ENCODE measurements around the gene KCMF1.

KCMF1 gene

GRCh38 chr2:85032621-85033020 is 61.7 kb downstream of the KCMF1 start:
- TF ChIP-seq, protein P1, sequence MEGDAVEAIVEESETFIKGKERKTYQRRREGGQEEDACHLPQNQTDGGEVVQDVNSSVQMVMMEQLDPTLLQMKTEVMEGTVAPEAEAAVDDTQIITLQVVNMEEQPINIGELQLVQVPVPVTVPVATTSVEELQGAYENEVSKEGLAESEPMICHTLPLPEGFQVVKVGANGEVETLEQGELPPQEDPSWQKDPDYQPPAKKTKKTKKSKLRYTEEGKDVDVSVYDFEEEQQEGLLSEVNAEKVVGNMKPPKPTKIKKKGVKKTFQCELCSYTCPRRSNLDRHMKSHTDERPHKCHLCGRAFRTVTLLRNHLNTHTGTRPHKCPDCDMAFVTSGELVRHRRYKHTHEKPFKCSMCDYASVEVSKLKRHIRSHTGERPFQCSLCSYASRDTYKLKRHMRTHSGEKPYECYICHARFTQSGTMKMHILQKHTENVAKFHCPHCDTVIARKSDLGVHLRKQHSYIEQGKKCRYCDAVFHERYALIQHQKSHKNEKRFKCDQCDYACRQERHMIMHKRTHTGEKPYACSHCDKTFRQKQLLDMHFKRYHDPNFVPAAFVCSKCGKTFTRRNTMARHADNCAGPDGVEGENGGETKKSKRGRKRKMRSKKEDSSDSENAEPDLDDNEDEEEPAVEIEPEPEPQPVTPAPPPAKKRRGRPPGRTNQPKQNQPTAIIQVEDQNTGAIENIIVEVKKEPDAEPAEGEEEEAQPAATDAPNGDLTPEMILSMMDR (IDR thresholded peaks at IDR 0.05; ENCODE audit: extremely low read depth, insufficient read depth, missing control alignments): no peak
- in situ Hi-C loops (cut with MboI; ENCODE audit: low pct_unique_long_range_greater_than_20kb, low sequenced_read_pairs, unreplicated experiment): no loop called here
- DNase-seq (ENCODE audit: low spot score): no peak

DNA sequence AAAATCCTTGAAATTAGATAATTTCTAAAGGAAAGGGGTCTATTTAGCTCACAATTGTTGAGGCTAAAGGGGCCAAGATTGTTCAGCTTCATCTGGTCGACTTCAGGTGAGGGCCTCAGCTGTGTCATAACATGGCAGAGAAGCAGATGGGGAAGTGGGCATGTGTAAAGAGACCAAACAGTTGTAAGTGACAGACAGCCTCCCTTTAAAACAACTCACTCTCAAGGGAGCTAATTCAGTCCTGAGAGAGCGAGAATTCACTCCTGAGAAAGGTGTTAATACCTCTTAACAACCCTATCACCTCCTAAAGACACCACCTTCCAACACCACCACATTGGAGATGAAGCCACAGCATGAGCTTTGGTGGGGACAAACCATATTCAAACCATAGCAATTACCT is 62.4 kb downstream of the KCMF1 start:
- in situ Hi-C loops (cut with MboI; ENCODE audit: low pct_unique_long_range_greater_than_20kb, low sequenced_read_pairs, unreplicated experiment): no loop called here
- TF ChIP-seq, protein P1 (IDR thresholded peaks at IDR 0.05; ENCODE audit: extremely low read depth, insufficient read depth, missing control alignments): no peak
- no peak for DNase-seq (ENCODE audit: low spot score)

GRCh38 chr2:85034158-85034557 is 63.2 kb downstream of the KCMF1 start:
- TF ChIP-seq, protein P1 (IDR thresholded peaks at IDR 0.05; ENCODE audit: extremely low read depth, insufficient read depth, missing control alignments): no peak
- in situ Hi-C loops (cut with MboI; ENCODE audit: low pct_unique_long_range_greater_than_20kb, low sequenced_read_pairs, unreplicated experiment): no loop called here
- DNase-seq (ENCODE audit: low spot score): no peak

- DNase-seq (ENCODE audit: low spot score): no peak
- in situ Hi-C loops (cut with MboI; ENCODE audit: low pct_unique_long_range_greater_than_20kb, low sequenced_read_pairs, unreplicated experiment): no loop called here
- TF ChIP-seq, protein P1 (IDR thresholded peaks at IDR 0.05; ENCODE audit: extremely low read depth, insufficient read depth, missing control alignments): no peak
Measured at GRCh38 chr2:85037622-85038021, 66.7 kb downstream of the KCMF1 start.

DNA sequence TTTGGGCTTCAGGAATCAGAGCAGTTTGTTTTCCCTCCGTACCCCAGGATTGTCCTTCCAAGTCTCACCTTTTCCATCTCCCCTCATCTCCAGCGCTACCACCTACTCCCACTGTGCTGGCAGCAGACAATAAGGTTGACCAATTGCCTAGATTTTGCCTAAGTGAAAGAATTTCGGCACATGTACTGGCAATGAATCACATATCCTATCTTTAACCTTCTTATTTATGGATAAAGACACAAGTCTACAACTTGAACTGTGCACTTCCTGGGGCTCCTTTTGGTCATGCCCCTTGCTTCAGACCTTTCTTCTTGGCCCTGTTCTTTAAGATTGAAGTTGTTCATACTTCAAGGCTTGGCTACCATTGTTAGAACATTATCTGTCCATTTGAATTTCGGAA is 71.4 kb downstream of the KCMF1 start:
- TF ChIP-seq, protein P1 (IDR thresholded peaks at IDR 0.05; ENCODE audit: extremely low read depth, insufficient read depth, missing control alignments): no peak
- no peak for DNase-seq (ENCODE audit: low spot score)
- in situ Hi-C loops (cut with MboI; ENCODE audit: low pct_unique_long_range_greater_than_20kb, low sequenced_read_pairs, unreplicated experiment): no loop called here

GRCh38 chr2:85048534-85048933 is 77.6 kb downstream of the KCMF1 start:
- TF ChIP-seq, protein P1 (IDR thresholded peaks at IDR 0.05; ENCODE audit: extremely low read depth, insufficient read depth, missing control alignments): no peak
- in situ Hi-C loops (cut with MboI; ENCODE audit: low pct_unique_long_range_greater_than_20kb, low sequenced_read_pairs, unreplicated experiment): no loop called here
- no peak for DNase-seq (ENCODE audit: low spot score)

- DNase-seq (ENCODE audit: low spot score): no peak
- in situ Hi-C loops (cut with MboI; ENCODE audit: low pct_unique_long_range_greater_than_20kb, low sequenced_read_pairs, unreplicated experiment): no loop called here
- TF ChIP-seq, protein P1 (IDR thresholded peaks at IDR 0.05; ENCODE audit: extremely low read depth, insufficient read depth, missing control alignments): no peak
Measured at GRCh38 chr2:85049236-85049635, 78.3 kb downstream of the KCMF1 start.

Data from GM13977 (cell line).